Measurements from ENCODE around the gene PREB. TPM values are rescaled to one million over a fixed set of nuclear protein-coding genes. Genes with fewer than 3 reads are reported as not detected.
A peak's percentile ranks its signal among the peaks of the same experiment; 100 is the strongest.

PREB gene
- total RNA-seq, 1 experiment from 2014 or later: 35.7 TPM

DNA sequence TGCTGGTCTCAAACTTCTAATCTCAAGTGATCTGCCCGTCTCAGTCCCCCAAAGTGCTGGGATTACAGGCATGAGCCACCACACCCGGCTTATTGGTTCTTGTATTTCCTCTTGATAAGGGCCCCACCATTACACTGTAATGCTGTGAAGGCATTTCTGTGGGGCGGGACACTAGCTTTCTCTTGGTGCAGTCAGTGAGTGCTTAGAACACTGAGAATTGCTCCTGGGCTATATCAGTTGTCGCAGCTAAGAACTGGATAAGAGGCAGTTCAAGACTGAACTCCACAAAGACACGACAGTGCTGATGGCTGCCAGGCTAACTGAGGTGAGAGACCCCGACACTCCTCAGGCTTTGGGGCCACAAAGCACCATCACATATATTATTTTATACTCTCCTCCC lies 45.8 kb downstream of the PREB start:
- Histone ChIP-seq H3K4me2 (no peak overlapping the region), H3K9me3 (ENCODE audit: insufficient read depth, low read depth) (no peaks in the 10 kb centered on the region), H2AFZ (no peak overlapping the region), H3K27me3 (ENCODE audit: insufficient read depth, low read depth) (no peaks in the 10 kb centered on the region), H3F3A (ENCODE audit: insufficient read depth, low read depth) (peaks cover 11% of the 10 kb centered on the region; the same call in 1 of the 2 replicates), H3K79me2 (ENCODE audit: low read depth) (no peaks in the 10 kb centered on the region), H4K20me1 (ENCODE audit: insufficient read depth) (no peaks in the 10 kb centered on the region), H3K27ac (no peak overlapping the region), H3K4me3 (no peak overlapping the region), H3K9me2 (ENCODE audit: insufficient read depth) (no peaks in the 10 kb centered on the region), H3K36me3 (ENCODE audit: low read depth) (no peaks in the 10 kb centered on the region), H3K4me1 (replicated peaks; ENCODE audit: insufficient read depth) (peaks cover 17% of the 10 kb centered on the region)
- ChIA-PET POLR2A (ENCODE audit: unreplicated experiment) (no interaction called here), CTCF (interaction anchor here (0.6 to 0.7 kb wide), 2 partner anchors 16 to 196 kb away, joined by 3 to 4 read pairs; no protein-coding TSS in a partner anchor)
- DNase-seq: no peak
- TF ChIP-seq, protein P1, sequence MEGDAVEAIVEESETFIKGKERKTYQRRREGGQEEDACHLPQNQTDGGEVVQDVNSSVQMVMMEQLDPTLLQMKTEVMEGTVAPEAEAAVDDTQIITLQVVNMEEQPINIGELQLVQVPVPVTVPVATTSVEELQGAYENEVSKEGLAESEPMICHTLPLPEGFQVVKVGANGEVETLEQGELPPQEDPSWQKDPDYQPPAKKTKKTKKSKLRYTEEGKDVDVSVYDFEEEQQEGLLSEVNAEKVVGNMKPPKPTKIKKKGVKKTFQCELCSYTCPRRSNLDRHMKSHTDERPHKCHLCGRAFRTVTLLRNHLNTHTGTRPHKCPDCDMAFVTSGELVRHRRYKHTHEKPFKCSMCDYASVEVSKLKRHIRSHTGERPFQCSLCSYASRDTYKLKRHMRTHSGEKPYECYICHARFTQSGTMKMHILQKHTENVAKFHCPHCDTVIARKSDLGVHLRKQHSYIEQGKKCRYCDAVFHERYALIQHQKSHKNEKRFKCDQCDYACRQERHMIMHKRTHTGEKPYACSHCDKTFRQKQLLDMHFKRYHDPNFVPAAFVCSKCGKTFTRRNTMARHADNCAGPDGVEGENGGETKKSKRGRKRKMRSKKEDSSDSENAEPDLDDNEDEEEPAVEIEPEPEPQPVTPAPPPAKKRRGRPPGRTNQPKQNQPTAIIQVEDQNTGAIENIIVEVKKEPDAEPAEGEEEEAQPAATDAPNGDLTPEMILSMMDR (conservative IDR thresholded peaks at IDR 0.05): no peak
- no peak for TF ChIP-seq EZH2 (IDR thresholded peaks at IDR 0.05; ENCODE audit: low read depth)
- intact Hi-C loops (cut with micrococcal nuclease; ENCODE audit: unreplicated experiment): no loop called here
- no TSS peak for BruUV-seq (replicated peaks)

DNA sequence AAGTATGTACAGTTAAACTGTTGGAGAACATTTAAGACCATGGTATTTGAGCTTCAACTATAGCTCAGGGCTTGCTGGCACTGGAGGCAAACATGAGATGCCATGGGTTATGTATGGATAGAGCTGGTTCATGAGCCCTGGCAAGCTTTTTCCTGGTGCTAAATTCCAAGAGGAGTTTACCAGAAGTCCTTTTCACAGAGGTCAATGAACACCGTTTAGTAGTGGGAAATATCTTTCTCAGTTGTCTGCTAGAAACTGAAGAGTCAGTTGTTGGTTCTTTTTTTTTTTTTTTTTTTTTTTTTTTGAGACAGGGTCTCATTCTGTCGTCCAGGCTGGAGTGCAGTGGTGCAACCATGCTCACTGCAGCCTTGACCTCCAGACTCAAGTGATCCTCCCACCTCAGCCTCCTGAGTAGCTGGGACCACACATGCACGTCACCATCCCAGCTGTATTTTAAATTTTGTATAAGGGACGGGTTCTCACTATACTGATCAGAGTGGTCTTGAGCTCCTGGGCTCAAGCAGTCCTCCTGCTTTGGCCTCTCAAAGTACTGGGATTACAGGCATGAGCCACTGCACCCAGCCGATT lies 46.5 kb downstream of the PREB start:
- H3K27ac ChIP-seq: no peak overlapping the region
- ChIA-PET POLR2A (ENCODE audit: unreplicated experiment) (no interaction called here), CTCF (interaction anchor here (0.5 to 1.5 kb wide), 5 partner anchors 9 to 217 kb away, joined by 3 to 27 read pairs (median 7); no protein-coding TSS in a partner anchor)
- no peaks in the 10 kb centered on the region for H3K9me3 ChIP-seq (ENCODE audit: insufficient read depth, low read depth)
- H3K4me3 ChIP-seq: no peak overlapping the region
- H2AFZ ChIP-seq: no peak overlapping the region
- peaks cover 6% of the 10 kb centered on the region; the same call in 1 of the 2 replicates for H3F3A ChIP-seq (ENCODE audit: insufficient read depth, low read depth)
- no peak for DNase-seq
- H3K36me3 ChIP-seq (ENCODE audit: low read depth): no peaks in the 10 kb centered on the region
- H4K20me1 ChIP-seq (ENCODE audit: insufficient read depth): no peaks in the 10 kb centered on the region
- BruUV-seq (replicated peaks): no TSS peak
- TF ChIP-seq, protein P1 (conservative IDR thresholded peaks at IDR 0.05): no peak
- TF ChIP-seq EZH2 (IDR thresholded peaks at IDR 0.05; ENCODE audit: low read depth): no peak
- no peaks in the 10 kb centered on the region for H3K79me2 ChIP-seq (ENCODE audit: low read depth)
- H3K4me2 ChIP-seq: peak overlapping the region; percentile 87; the same call in 1 of the 2 replicates
- H3K27me3 ChIP-seq (ENCODE audit: insufficient read depth, low read depth): no peaks in the 10 kb centered on the region
- intact Hi-C loops (cut with micrococcal nuclease; ENCODE audit: unreplicated experiment): no loop called here
- no peaks in the 10 kb centered on the region for H3K9me2 ChIP-seq (ENCODE audit: insufficient read depth)
- H3K4me1 ChIP-seq (replicated peaks; ENCODE audit: insufficient read depth): peaks cover 17% of the 10 kb centered on the region

DNA sequence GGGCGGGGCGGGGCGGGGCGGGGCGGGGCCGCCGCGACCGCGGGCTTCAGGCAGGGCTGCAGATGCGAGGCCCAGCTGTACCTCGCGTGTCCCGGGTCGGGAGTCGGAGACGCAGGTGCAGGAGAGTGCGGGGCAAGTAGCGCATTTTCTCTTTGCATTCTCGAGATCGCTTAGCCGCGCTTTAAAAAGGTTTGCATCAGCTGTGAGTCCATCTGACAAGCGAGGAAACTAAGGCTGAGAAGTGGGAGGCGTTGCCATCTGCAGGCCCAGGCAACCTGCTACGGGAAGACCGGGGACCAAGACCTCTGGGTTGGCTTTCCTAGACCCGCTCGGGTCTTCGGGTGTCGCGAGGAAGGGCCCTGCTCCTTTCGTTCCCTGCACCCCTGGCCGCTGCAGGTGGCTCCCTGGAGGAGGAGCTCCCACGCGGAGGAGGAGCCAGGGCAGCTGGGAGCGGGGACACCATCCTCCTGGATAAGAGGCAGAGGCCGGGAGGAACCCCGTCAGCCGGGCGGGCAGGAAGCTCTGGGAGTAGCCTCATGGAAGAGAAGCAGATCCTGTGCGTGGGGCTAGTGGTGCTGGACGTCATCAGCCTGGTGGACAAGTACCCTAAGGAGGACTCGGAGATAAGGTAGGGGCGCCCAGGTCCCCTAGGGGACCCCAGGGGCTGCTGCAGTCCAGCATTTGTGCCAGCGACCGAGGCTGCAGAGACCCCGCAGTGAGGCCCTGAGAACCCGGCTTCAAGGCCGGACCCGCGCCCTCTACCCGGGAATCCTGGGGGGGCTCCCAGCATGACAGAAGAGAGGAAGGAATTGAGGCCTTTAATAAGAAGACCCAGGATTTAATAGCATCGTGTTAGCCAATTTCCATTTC lies 47.5 kb downstream of the PREB start, which contains the start of gene KHK:
Gene KHK, plus strand, starts transcription at position 49 of the 870 bp plus-strand sequence. Its CDS starts 488 bp downstream, at position 537.
- Histone ChIP-seq H3K9me2 (ENCODE audit: insufficient read depth) (no peaks in the 10 kb centered on the region), H3K79me2 (ENCODE audit: low read depth) (no peaks in the 10 kb centered on the region), H3F3A (ENCODE audit: insufficient read depth, low read depth) (peaks cover 6% of the 10 kb centered on the region; the same call in 1 of the 2 replicates), H3K36me3 (ENCODE audit: low read depth) (no peaks in the 10 kb centered on the region), H3K9me3 (ENCODE audit: insufficient read depth, low read depth) (no peaks in the 10 kb centered on the region), H3K4me1 (replicated peaks; ENCODE audit: insufficient read depth) (peaks cover 18% of the 10 kb centered on the region), H3K27me3 (ENCODE audit: insufficient read depth, low read depth) (no peaks in the 10 kb centered on the region), H3K27ac (no peak within 1 kb of the TSS), H2AFZ (peak within 1 kb of the TSS; percentile 100), H4K20me1 (ENCODE audit: insufficient read depth) (no peaks in the 10 kb centered on the region), H3K4me3 (peak within 1 kb of the TSS; percentile 94), H3K4me2 (peak within 1 kb of the TSS; percentile 87)
- peak; percentile 36 to 53 for DNase-seq
- ChIA-PET CTCF (interaction anchor here (0.5 to 1.5 kb wide), 6 partner anchors 10 to 198 kb away, joined by 3 to 27 read pairs (median 8); no protein-coding TSS in a partner anchor), POLR2A (ENCODE audit: unreplicated experiment) (interaction anchor here (0.6 to 0.7 kb wide), 4 partner anchors 9 to 1075 kb away, joined by 3 to 5 read pairs (median 3); no protein-coding TSS in a partner anchor)
- no peak for TF ChIP-seq EZH2 (IDR thresholded peaks at IDR 0.05; ENCODE audit: low read depth)
- TF ChIP-seq, protein P1 (conservative IDR thresholded peaks at IDR 0.05): no peak
- intact Hi-C loops (cut with micrococcal nuclease; ENCODE audit: unreplicated experiment): loop anchor here (1.0 kb wide), 2 partner anchors 36 to 126 kb away; partner anchors contain the start of gene AGBL5
- no TSS peak for BruUV-seq (replicated peaks)
